Stimulated activated CD4-positive, alpha-beta T cell treated with anti-CD3 and anti-CD28 coated beads, Interleukin-1b, Interleukin-23, amount 100 ng/mL, for 24 hours (primary cell): Measurements from ENCODE around the gene TTC31.
"Not testable (repeated sequence)": the region's sequence is repeated elsewhere in the genome, so short reads cannot be mapped to it uniquely, and the experiment has no call there.

ENCODE experiments used
- DNase-seq, 4 experiments: peaks; one replicate each; pipeline ENCODE4 v3.0.0-alpha.2; 2020; ENCODE audit warnings: low read depth in 4 of 4, low spot score in 1 of 4

The TTC31 gene

DNA sequence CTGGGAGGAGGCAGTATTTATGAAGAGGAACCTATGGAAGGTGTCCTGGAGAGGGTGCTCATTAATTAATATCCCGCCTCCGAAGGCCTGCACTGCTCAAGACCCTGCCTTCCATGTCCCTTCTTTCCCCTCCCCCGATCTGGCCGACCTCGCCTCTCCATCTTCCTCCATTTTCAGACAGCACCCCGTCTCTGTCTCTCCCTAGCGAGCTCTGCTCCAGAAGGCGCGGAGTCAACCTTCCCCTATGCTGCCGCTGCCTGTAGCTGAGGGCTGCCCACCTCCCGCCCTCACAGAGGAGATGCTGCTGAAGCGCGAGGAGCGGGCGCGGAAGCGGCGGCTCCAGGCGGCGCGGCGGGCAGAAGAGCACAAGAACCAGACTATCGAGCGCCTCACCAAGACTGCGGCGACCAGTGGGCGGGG is 25.7 kb upstream of the TTC31 start:
- no peak for DNase-seq

DNA sequence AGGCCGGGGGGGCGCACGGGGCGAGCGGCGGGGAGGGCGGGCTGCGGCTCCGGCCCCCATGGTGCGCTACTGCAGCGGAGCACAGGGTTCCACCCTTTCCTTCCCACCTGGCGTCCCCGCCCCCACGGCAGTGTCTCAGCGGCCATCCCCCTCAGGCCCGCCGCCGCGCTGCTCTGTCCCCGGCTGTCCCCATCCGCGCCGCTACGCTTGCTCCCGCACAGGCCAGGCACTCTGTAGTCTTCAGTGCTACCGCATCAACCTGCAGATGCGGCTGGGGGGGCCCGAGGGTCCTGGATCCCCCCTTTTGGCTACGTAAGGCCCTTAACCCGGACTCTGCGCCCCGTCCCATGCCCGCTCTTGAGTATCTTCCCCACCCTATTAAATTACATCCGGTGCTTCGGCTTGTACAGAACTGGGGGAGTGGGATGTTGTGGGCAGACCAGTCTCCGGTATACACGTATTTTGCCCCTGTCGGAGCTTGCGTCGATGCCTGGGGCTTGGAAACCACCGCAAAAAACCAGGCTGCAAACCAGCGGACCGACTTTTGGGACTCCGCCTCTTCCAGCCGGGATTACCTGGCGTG is 25.2 kb upstream of the TTC31 start:
- DNase-seq = peak; percentile 49 to 75 (median 64)

DNA sequence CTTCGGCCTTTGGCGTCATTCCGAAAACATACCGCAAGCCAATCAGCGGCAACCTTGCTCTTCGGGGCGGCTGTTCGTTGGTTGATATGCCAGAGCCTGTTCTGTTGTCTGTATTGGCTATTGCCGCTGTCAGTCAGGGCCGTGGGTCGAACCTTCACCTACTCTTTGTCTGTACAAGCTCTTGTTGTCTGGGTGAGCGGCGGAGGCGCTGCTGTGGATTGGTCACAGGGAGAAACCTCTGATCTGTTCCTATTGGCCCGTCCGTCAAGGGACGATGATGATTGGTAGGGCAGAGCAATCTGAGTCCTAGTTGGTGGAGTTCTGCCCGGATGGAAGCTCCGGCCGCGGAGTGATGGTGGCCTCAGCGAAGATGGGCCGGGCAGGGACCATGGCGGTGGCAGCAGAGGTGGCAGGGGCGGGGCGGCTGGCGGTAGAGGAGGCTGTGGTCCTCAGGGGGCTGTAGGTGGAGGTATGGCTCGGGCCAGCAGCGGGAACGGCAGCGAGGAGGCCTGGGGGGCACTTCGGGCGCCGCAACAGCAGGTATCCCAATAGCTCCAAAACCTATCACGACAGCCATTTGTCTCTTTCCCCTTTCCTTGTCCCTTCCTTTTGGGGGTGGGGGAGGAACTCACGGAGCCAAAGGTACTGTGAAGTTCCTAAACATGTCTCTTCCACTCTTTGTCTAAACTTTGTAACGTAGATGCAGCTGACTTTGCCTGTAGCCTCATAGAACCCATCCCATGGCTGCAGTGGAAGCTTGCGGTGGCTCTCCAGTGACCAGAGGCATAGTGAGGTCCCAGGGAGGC is 24.5 kb upstream of the TTC31 start, which contains the start of gene WBP1:
Gene WBP1, plus strand, starts transcription at position 307 of the 806 bp plus-strand sequence. Its CDS starts 165 bp downstream, at position 472.
- DNase-seq = peak; percentile 94 to 99 (median 96)

- no peak for DNase-seq
These were observed 23.9 kb upstream of the TTC31 start for GRCh38 chr2:74458938-74459363.

GRCh38 chr2:74459503-74460118 is 23.3 kb upstream of the TTC31 start:
- DNase-seq = not testable (repeated sequence)

DNA sequence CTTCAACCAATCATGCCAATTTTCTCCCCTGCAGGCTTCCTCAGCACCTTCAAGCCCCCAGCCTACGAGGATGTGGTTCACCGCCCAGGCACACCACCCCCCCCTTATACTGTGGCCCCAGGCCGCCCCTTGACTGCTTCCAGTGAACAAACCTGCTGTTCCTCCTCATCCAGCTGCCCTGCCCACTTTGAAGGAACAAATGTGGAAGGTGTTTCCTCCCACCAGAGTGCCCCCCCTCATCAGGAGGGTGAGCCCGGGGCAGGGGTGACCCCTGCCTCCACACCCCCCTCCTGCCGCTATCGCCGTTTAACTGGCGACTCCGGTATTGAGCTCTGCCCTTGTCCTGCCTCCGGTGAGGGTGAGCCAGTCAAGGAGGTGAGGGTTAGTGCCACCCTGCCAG is 22.7 kb upstream of the TTC31 start:
- not testable (repeated sequence) for DNase-seq

DNA sequence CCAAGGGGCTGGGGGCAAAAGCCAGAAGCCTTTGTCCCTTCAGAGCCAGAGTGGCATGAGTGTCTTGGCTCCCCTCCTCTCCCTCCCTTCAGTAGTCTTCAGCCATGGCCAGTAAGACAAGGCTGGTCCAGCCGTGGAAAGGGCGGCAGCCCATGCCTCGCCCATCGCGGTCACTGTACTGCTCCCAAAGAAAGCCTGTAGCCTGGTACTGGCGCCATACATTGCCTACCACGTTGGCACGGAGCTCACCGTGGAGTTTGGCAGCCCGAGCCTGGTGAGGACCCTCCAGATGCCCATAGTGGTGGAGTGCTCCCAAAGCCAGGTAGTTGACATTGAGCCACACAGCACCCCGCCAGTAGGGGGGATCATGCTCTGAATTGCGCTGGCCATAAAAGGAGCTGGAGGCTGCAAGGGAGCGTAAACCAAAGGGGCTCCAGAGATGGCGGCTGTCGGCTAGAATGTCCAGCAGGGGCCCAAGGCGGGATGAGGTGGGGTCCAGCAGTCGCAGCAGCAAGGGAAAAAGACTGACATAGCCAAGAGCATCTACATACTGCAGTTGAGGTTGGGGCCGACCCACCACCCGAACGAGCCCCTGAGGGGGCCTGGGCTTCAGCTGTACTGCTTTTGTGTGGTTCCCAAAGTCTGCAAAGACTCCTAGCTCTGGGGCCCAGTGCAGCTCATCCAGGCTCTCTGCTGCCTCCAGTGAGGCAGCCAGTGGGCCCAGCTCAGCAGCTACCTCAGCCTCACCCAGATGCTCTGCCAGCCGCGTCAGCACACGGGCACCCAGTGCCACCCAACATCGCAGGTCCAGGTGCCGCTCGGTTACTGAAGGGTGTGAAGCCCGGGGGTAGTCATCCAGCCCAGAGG is 21.5 kb upstream of the TTC31 start:
- no peak for DNase-seq

- DNase-seq = no peak
These were observed 20.7 kb upstream of the TTC31 start for GRCh38 chr2:74462054-74462785.

- no peak for DNase-seq
These were observed 20.1 kb upstream of the TTC31 start for GRCh38 chr2:74462786-74463105.

GRCh38 chr2:74464406-74464805 is 18.5 kb upstream of the TTC31 start:
- no peak for DNase-seq

DNA sequence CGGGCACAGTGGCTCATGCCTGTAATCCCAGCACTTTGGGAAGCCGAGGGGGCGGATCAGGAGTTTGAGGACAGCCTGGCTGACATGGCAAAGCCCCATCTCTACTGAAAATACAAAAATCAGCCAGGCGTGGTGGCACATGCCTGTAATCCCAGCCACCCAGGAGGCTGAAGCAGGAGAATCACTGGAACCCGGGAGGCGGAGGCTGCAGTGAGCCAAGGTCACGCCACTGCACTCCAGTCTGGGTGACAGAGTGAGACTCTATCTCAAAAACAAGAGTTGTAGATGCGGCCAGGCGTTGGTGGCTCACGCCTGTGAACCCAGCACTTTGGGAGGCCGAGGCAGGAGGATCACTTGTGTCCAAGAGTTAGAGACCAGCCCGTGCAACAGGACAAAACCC is 12.1 kb upstream of the TTC31 start:
- DNase-seq = not testable (repeated sequence)

GRCh38 chr2:74471332-74472065 is 11.4 kb upstream of the TTC31 start:
- no peak for DNase-seq

- peak; percentile 94 to 98 (median 96) for DNase-seq
These were observed 10.6 kb upstream of the TTC31 start, which contains the start of gene MRPL53 for GRCh38 chr2:74472086-74472944. Gene MRPL53, minus strand, starts transcription at chr2:74472680. Its CDS starts 20 bp downstream, at chr2:74472660.

DNA sequence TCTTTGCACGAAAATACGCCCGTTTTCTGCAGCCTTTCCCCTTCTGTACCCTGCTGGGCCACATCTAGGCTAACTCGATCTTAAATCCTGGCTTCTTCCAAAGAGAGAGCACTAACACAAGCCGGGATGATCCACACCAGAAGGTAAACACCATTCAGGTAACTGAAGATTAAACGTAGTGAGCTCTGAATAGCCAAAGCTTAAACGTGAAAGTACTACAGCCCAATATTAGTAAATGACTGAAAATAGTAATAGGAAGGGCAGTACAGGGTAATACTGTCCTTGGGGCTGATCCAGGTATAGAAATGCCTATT is 10.0 kb upstream of the TTC31 start:
- DNase-seq = no peak

DNA sequence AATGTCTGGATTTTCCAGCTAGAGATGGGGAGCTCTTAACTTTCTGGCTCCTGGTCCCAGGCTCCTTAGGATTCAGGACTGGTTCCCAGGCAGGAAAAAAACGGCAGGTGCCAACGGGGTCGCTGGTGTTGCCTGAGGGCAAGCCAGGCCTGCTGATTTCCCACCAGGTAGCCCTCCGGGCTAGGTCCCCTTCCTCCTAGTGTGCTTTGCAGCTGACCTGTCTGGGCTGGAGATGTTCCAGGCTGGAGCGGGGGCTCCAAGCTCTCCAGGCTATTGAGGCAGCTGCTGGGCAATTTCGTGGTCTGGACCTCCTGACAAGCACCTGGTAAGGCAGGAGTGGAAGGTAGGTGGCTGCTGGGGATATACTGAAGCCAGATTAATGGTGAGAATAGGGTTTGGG is 8.4 kb upstream of the TTC31 start:
- DNase-seq = no peak

- DNase-seq = no peak
These were observed 8.0 kb upstream of the TTC31 start for GRCh38 chr2:74474899-74475298.

GRCh38 chr2:74481431-74481830 is 1.4 kb upstream of the TTC31 start:
- DNase-seq = no peak

GRCh38 chr2:74481961-74482800 is 700 bp upstream of the TTC31 start:
- no peak for DNase-seq
